Spleen (tissue), 11 donors: Measurements from ENCODE around the gene C7orf57. TPM values are rescaled to one million over a fixed set of nuclear protein-coding genes. Genes with fewer than 3 reads are reported as not detected.

Experiments
- DNase-seq: peaks from one replicate; pipeline ENCODE4 v3.0.0-alpha.2; 2020
- H3K27ac ChIP-seq, 8 donors: fragments of 200-600 bp; sonication (generic) in 7 of 8; 1 replicate in 4 of 8; 2 replicates in 4 of 8; pipeline versions ENCODE4 v1.5.0 to v1.8.0; 2016 to 2021; ENCODE audit warnings: inconsistent platforms in 4 of 8, mild to moderate bottlenecking in 4 of 8, moderate library complexity in 1 of 8
- H3K27me3 ChIP-seq, 7 donors: fragments of 200-600 bp; sonication (generic) in 6 of 7; replicated peaks in 1 of 7; 1 replicate in 4 of 7; 2 replicates in 3 of 7; pipeline versions ENCODE4 v1.5.0 to v1.8.0; 2016 to 2021; ENCODE audit warnings: inconsistent platforms in 3 of 7, mild to moderate bottlenecking in 1 of 7
- H3K36me3 ChIP-seq, 6 donors: fragments of 200-600 bp; sonication (generic) in 5 of 6; 1 replicate in 4 of 6; 2 replicates in 2 of 6; pipeline versions ENCODE4 v1.5.0 to v1.8.0; 2016 to 2021; ENCODE audit warnings: inconsistent platforms in 2 of 6
- H3K4me1 ChIP-seq, 6 donors: fragments of 200-600 bp; sonication (generic) in 5 of 6; 1 replicate in 3 of 6; 2 replicates in 3 of 6; pipeline versions ENCODE4 v1.5.0 to v1.8.0; 2016 to 2021; ENCODE audit warnings: inconsistent platforms in 3 of 6
- H3K4me3 ChIP-seq, 8 donors: fragments of 200-600 bp; sonication (generic) in 7 of 8; 1 replicate in 4 of 8; 2 replicates in 4 of 8; pipeline versions ENCODE4 v1.5.0 to v1.8.0; 2016 to 2021; ENCODE audit warnings: inconsistent platforms in 4 of 8, mild to moderate bottlenecking in 4 of 8, moderate library complexity in 2 of 8
- H3K9me3 ChIP-seq, 8 donors: fragments of 200-600 bp; sonication (generic) in 7 of 8; 1 replicate in 4 of 8; 2 replicates in 4 of 8; pipeline versions ENCODE4 v1.5.0 to v1.8.0; 2016 to 2021; ENCODE audit warnings: inconsistent platforms in 4 of 8
- POLR2A ChIP-seq, 3 donors: fragments of 450-650 bp; IDR thresholded peaks; one replicate each; pipeline ENCODE4 v1.5.1; 2017; ENCODE audit warnings: antibody characterized with exemption in 3 of 3, mild to moderate bottlenecking in 1 of 3
- POLR2AphosphoS5 ChIP-seq, 3 donors: sonication (generic); formaldehyde crosslinking; IDR thresholded peaks; one replicate each; pipeline ENCODE4 v1.5.1; 2017; ENCODE audit warnings: antibody characterized with exemption in 3 of 3
- WGBS, 5 donors: extraction: QIAGEN DNeasy Blood & Tissue Kit in 3 of 5; methylation state at CpG; one replicate each; pipeline versions ENCODE4 v1.1.5 to v1.1.7; 2013 to 2018; 5-methylcytosine and 5-hydroxymethylcytosine counted together
- intact Hi-C: fragments of 100-400 bp; cut with DNase I; formaldehyde crosslinking; loops from one replicate; pipeline ENCODE4 v1.15.0; 2023; ENCODE audit warnings: low total_unique reads
- polyA plus RNA-seq, 3 donors: library from polyadenylated mRNA; stranded (reverse); fragments of 200-250 nt; gene quantifications; one replicate each; pipeline ENCODE4 v1.2.1, GENCODE V29; 2013
- total RNA-seq, 7 donors: library from RNA; depleted of rRNA in 3 of 7; stranded (reverse); fragments of >200 nt in 3 of 7; fragmentation: NEBNext Ultra II Directional in 4 of 7; extraction: Animal tissue kit (Norgen Biotek cat#: 25700) in 4 of 7; gene quantifications; one replicate each; pipeline versions ENCODE4 v1.1.0 to v1.2.1, GENCODE V29; 2016 to 2021
- TF ChIP-seq, protein P1 (sequence below), 11 experiments: fragments of 200-600 bp in 7 of 11; fragments of 450-650 bp in 4 of 11; sonication (generic) in 4 of 11; IDR thresholded peaks in 8 of 11; conservative IDR thresholded peaks in 3 of 11; 1 replicate in 7 of 11; 2 replicates in 4 of 11; pipeline versions ENCODE4 v1.4.0 to v1.8.0; 2016 to 2021; ENCODE audit warnings: antibody characterized with exemption in 11 of 11, inconsistent platforms in 4 of 11, mild to moderate bottlenecking in 1 of 11
- donor health status: healthy with polysubstance abuse.
- donor health status: DM: no; HTN: no; CAD: no; lungs with moderate emphysema.
- donor health status: DM: no; HTN: no; CAD: no.
- donor health status: Bipolar disorder and iron deficiency.
- donor health status: healthy.
- donor health status: DM: no; HTN: no; CAD: no.
- donor health status: DM: yes; HTN: yes; CAD: no.

Gene C7orf57
- total and polyA plus RNA-seq, 10 donors = 0.03 TPM; not detected in 9

DNA sequence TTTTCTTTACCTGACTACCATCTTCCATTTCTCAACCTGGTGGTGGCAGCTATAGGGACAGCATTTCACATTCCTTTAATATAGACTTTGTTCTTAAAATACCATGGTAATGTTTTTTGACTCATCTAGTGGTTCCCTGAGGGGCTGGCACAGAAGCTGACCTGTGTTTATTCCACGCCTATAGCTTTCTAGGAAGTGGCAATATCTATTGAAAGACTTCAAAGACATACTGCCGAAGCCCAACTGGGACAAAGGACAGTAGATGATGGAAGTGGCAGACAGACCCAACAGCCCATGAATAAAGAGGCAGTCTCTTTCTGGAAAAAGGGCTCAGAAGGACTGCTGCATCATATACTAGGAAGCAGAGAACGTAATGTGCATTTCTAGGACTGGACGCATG is 17.7 kb upstream of the C7orf57 start:
- TF ChIP-seq POLR2AphosphoS5 (IDR thresholded peaks at IDR 0.05) (no peak), POLR2A (IDR thresholded peaks at IDR 0.05) (no peak)
- TF ChIP-seq, protein P1, sequence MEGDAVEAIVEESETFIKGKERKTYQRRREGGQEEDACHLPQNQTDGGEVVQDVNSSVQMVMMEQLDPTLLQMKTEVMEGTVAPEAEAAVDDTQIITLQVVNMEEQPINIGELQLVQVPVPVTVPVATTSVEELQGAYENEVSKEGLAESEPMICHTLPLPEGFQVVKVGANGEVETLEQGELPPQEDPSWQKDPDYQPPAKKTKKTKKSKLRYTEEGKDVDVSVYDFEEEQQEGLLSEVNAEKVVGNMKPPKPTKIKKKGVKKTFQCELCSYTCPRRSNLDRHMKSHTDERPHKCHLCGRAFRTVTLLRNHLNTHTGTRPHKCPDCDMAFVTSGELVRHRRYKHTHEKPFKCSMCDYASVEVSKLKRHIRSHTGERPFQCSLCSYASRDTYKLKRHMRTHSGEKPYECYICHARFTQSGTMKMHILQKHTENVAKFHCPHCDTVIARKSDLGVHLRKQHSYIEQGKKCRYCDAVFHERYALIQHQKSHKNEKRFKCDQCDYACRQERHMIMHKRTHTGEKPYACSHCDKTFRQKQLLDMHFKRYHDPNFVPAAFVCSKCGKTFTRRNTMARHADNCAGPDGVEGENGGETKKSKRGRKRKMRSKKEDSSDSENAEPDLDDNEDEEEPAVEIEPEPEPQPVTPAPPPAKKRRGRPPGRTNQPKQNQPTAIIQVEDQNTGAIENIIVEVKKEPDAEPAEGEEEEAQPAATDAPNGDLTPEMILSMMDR (IDR thresholded peaks at IDR 0.05 in 8 of 11, conservative IDR thresholded peaks at IDR 0.05 in 3 of 11) = no peak
- intact Hi-C loops = no loop called here
- 87 to 94% (median 93%) methylated on average over 4 of the region's 4 CpGs for WGBS, 5 donors
- no peak overlapping the region for H3K27ac ChIP-seq
- H3K9me3 ChIP-seq = peaks cover 0 to 14% (median 3%) of the 10 kb centered on the region in 8 donors
- DNase-seq = no peak
- H3K4me3 ChIP-seq = no peak overlapping the region
- peaks cover 0 to 16% (median 0%) of the 10 kb centered on the region in 7 donors for H3K27me3 ChIP-seq
- no peaks in the 10 kb centered on the region for H3K36me3 ChIP-seq
- no peaks in the 10 kb centered on the region for H3K4me1 ChIP-seq

DNA sequence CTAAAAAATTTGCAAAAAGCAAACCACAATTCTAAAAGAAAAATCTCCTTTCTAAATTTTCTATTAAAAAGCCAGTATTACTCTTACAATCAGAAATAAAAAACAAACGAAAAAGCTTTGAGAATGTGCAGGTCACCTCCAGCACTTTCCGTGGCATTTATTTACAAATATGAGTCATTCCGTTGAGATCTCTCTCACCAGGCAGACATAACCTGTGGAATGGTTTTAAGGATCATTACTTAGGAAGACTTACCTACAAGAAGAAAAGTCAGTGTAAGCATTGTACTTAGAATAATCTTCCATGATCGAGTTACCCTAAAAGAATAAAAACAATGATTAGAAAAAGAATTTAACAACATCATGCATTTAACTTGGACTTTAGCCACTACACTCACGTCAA is 9.7 kb upstream of the C7orf57 start:
- Histone ChIP-seq H3K36me3 (no peaks in the 10 kb centered on the region), H3K4me3 (no peak overlapping the region), H3K27ac (no peak overlapping the region), H3K9me3 (peaks cover 0 to 30% (median 22%) of the 10 kb centered on the region in 8 donors), H3K27me3 (peaks cover 0 to 20% (median 0%) of the 10 kb centered on the region in 7 donors), H3K4me1 (no peaks in the 10 kb centered on the region)
- WGBS, 5 donors = 79 to 85% (median 81%) methylated on average over 5 of the region's 5 CpGs
- no peak for TF ChIP-seq POLR2AphosphoS5 (IDR thresholded peaks at IDR 0.05)
- DNase-seq = no peak
- intact Hi-C loops = no loop called here

DNA sequence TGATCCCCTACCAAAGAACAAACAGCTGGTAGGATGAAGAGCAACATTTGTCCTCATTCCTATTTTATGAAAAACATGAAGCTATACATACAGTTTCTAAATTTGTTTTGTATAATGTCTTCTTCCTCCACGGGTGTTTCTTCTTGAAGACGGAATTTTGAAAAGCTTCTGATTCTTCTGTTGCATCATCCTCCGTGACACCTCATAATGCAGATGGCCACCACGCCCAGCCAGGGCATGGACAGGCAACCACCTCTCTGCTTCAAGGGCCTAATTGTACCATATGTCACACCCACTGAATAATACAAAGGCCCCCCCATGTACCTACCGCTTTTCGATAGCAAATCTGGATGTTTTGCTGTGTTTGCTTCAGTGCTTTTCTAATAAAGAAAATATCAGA is 6.4 kb upstream of the C7orf57 start, which contains the start of gene SUN3:
SUN3 (minus strand) TSS at position 170 of the 400 bp plus-strand sequence; CDS start at position 1, 169 bp downstream.
- TF ChIP-seq POLR2A (IDR thresholded peaks at IDR 0.05) = no peak
- TF ChIP-seq, protein P1 (IDR thresholded peaks at IDR 0.05 in 8 of 11, conservative IDR thresholded peaks at IDR 0.05 in 3 of 11) = no peak
- TF ChIP-seq POLR2AphosphoS5 (IDR thresholded peaks at IDR 0.05) = no peak

DNA sequence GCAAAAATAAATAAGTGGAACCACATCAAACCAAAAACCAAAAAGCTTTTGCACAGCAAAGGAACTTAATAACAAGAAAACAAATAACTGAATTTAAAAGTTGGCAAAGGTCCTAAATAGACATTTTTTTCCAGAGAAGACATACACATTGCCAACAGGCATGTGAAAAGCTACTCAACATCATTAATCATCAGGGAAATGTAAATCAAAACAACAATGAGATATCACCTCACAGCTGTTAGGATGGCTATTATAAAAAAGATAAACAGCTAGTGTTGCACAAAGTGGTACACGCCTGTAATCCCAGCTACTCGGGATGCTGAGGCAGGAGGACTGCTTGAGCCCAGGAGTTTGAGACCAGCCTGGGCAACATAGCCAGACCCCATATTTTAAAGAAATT is 4.2 kb upstream of the C7orf57 start:
- no peak for DNase-seq
- TF ChIP-seq, protein P1 (IDR thresholded peaks at IDR 0.05 in 8 of 11, conservative IDR thresholded peaks at IDR 0.05 in 3 of 11) = no peak
- no peak for TF ChIP-seq POLR2AphosphoS5 (IDR thresholded peaks at IDR 0.05)
- no peak for TF ChIP-seq POLR2A (IDR thresholded peaks at IDR 0.05)
- peaks cover 0 to 69% (median 25%) of the 10 kb centered on the region in 7 donors for H3K27me3 ChIP-seq
- no peaks in the 10 kb centered on the region for H3K9me3 ChIP-seq
- H3K36me3 ChIP-seq = no peaks in the 10 kb centered on the region
- 87 to 93% (median 89%) methylated on average over 2 of the region's 2 CpGs for WGBS, 5 donors
- H3K4me3 ChIP-seq = no peak overlapping the region
- H3K4me1 ChIP-seq = peaks cover 7 to 15% (median 14%) of the 10 kb centered on the region in 6 donors
- intact Hi-C loops = no loop called here
- H3K27ac ChIP-seq = no peak overlapping the region

More for the DNA sequence above, 6.4 kb upstream of the C7orf57 start, which contains the start of gene SUN3:
- peaks cover 0 to 10% (median 9%) of the 10 kb centered on the region in 8 donors for H3K9me3 ChIP-seq
- intact Hi-C loops = no loop called here
- no peak within 1 kb of the TSS for H3K4me3 ChIP-seq
- H3K4me1 ChIP-seq = no peaks in the 10 kb centered on the region
- DNase-seq = no peak
- no peaks in the 10 kb centered on the region for H3K36me3 ChIP-seq
- peaks cover 0 to 47% (median 17%) of the 10 kb centered on the region in 7 donors for H3K27me3 ChIP-seq
- 81 to 96% (median 84%) methylated on average over 6 of the region's 6 CpGs for WGBS, 5 donors
- H3K27ac ChIP-seq = no peak within 1 kb of the TSS
